RPMI7951 (cell line): ENCODE measurements around the gene AP1B1. TPM values are rescaled to one million over a fixed set of nuclear protein-coding genes. Genes with fewer than 3 reads are reported as not detected.
A peak's percentile ranks its signal among the peaks of the same experiment; 100 is the strongest.

Source experiments
- DNase-seq: peaks from one replicate; pipeline ENCODE4 v3.0.0-alpha.2; 2012; ENCODE audit warnings: low read depth
- total RNA-seq: library from RNA; depleted of rRNA; stranded (reverse); fragments of >200 nt; shearing (Covaris generic); gene quantifications from 2 replicates; pipeline ENCODE4 v1.2.3, GENCODE V29; 2014

Gene AP1B1
- total RNA-seq, 1 experiment from 2014 or later, result 40.3 TPM

GRCh38 chr22:29332886-29333496 lies 55.4 kb downstream of the AP1B1 start:
- no peak for DNase-seq

GRCh38 chr22:29331658-29332300 lies 56.6 kb downstream of the AP1B1 start:
- DNase-seq, result no peak

GRCh38 chr22:29331213-29331612 lies 57.2 kb downstream of the AP1B1 start:
- DNase-seq, result peak; percentile 40

- DNase-seq, result peak; percentile 39
Observed at GRCh38 chr22:29330753-29331152, 57.6 kb downstream of the AP1B1 start.

GRCh38 chr22:29330291-29330690 lies 58.1 kb downstream of the AP1B1 start:
- no peak for DNase-seq

- no peak for DNase-seq
Observed at GRCh38 chr22:29329581-29329980, 58.8 kb downstream of the AP1B1 start.

GRCh38 chr22:29328566-29329500 lies 59.5 kb downstream of the AP1B1 start:
- DNase-seq, result no peak

- DNase-seq, result no peak
Observed at GRCh38 chr22:29328055-29328454, 60.3 kb downstream of the AP1B1 start.

GRCh38 chr22:29327089-29327764 lies 61.1 kb downstream of the AP1B1 start:
- no peak for DNase-seq

- DNase-seq, result no peak
Observed at GRCh38 chr22:29326481-29326880, 61.9 kb downstream of the AP1B1 start.

- DNase-seq, result no peak
Observed at GRCh38 chr22:29325785-29326315, 62.5 kb downstream of the AP1B1 start.

- no peak for DNase-seq
Observed at GRCh38 chr22:29325356-29325755, 63.0 kb downstream of the AP1B1 start.

GRCh38 chr22:29323641-29324040 lies 64.7 kb downstream of the AP1B1 start:
- no peak for DNase-seq

GRCh38 chr22:29320546-29320945 lies 67.8 kb downstream of the AP1B1 start:
- no peak for DNase-seq

GRCh38 chr22:29319072-29319471 lies 69.3 kb downstream of the AP1B1 start:
- no peak for DNase-seq

GRCh38 chr22:29317827-29318454 lies 70.4 kb downstream of the AP1B1 start:
- DNase-seq, result no peak

GRCh38 chr22:29316141-29316828 lies 72.1 kb downstream of the AP1B1 start:
- DNase-seq, result no peak

GRCh38 chr22:29315286-29316140 lies 72.9 kb downstream of the AP1B1 start, which contains the start of gene RASL10A:
TSS of gene RASL10A (minus strand) at chr22:29315697. CDS start at chr22:29315246, 451 bp downstream.
- no peak for DNase-seq

- no peak for DNase-seq
Observed at GRCh38 chr22:29314537-29315285, 73.7 kb downstream of the AP1B1 start.
